WTC11 (cell line): ENCODE data around the gene KRTAP10-3.

Experiments
- CTCF ChIP-seq: fragments of 200-600 bp; IDR thresholded peaks from 2 replicates; pipeline ENCODE4 v1.8.0; 2022; ENCODE audit warnings: antibody characterized with exemption
- ETV6 ChIP-seq: sonication (generic); formaldehyde crosslinking; IDR thresholded peaks from 2 replicates; pipeline ENCODE4 v1.8.1; 2022; ENCODE audit warnings: mild to moderate bottlenecking, missing genetic modification reagents
- FOXP1 ChIP-seq: sonication (generic); formaldehyde crosslinking; IDR thresholded peaks from 2 replicates; pipeline ENCODE4 v1.8.0; 2022; ENCODE audit warnings: missing genetic modification reagents, mild to moderate bottlenecking, moderate library complexity, borderline replicate concordance
- NR2C2 ChIP-seq: sonication (generic); formaldehyde crosslinking; IDR thresholded peaks from 2 replicates; pipeline ENCODE4 v1.8.0; 2022; ENCODE audit warnings: mild to moderate bottlenecking, missing genetic modification reagents

DNA sequence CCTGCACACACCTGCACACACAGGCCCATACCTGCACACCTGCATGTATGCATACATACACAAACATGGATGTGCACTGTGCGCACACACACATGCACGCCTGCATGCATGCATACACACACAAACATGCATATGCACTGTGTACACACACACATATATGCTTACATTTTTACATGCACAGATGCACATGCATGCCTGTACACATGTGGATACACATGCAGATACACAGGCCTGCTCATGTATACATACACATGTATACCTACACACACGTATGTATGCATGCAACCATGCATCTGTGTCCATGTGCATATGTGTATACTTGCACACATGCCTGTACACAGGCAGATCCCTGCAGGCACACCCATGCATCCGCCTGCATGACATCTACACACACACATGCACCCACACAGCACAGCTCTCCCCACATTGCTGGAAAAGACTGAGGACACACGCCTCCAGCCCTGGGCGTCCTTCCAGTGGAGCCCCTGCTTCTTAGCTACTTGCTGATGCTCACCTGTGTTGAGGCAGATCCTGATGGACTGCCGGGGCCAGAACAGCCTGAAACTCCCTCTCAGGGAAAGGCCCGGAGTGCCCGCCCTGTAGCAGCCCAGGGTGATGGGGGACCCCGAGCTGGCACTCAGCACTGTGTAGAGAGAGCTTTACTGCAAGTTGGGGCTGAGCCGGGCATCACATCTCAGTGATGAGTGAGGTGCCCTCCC lies 47.2 kb downstream of the KRTAP10-3 start:
- TF ChIP-seq CTCF (no peak), FOXP1 (CRISPR knock-in tag) (no peak), NR2C2 (CRISPR knock-in tag) (no peak), ETV6 (CRISPR knock-in tag) (no peak)
